GM21526 (cell line): ENCODE data around the gene DNASE2.

Experiments
- ATAC-seq: cut with Tn5 transposase; IDR thresholded peaks from one replicate; pipeline ENCODE4 v1.9.1; 2021; ENCODE audit warnings: moderate library complexity; ENCODE audit not compliant: unreplicated experiment, low FRiP score

Gene DNASE2

DNA sequence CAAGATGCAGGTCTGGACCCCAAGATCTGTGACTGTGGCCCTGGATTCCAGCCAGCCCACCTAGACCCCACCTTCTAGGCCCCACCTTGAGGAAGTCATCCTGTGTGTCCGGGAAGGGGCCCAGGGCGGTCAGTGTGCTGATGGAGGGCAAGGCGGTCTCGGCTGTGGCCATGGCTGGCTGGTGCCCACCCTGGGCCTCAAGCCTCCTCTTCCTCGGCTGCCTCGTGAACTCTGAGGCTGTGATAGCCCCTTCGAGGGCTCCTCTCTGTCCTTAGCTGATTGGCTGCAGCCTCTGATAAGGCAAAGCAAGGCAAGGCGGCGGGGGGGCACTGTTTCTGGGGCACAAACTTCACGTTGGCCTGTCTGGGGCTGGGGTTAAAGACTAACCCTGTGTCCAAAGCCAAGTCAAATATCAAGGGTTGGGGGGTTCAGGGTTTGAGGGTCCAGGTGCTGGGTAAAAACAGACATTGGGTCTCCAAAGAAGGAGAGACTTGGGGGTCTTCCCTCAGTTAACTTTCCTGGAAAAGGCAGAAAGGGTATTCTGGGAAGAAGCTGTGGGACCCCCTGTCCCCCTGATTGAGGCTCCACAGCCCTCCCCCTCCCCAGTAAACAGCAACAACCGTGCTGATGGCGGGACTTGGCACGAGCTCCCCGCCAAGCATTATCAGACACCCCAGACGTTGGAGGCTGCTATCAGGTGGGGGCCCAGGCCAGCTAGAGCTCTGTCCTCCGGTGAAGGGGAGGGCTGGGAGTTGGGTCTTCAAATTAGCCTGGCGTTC, 5.9 kb upstream of the DNASE2 start, which contains the start of gene KLF1:
KLF1 (minus strand) TSS at position 233 of the 779 bp plus-strand sequence; CDS start at position 172, 61 bp downstream.
- no peak for ATAC-seq

DNA sequence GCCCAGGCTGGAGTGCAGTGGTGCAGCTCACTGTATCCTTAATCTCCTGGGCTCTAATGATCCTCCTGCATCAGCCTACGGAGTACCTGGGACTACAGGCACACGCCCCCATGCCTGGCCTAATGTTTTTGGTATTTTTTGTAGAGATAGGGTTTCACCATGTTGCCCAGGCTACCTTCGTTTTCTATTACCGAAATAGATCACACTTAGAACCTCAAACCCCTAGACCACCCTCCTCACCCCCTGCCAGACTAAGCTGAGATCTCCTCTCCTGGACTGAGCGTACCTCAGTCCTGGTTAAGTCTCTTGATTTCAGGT, 5.4 kb upstream of the DNASE2 start:
- no peak for ATAC-seq

DNA sequence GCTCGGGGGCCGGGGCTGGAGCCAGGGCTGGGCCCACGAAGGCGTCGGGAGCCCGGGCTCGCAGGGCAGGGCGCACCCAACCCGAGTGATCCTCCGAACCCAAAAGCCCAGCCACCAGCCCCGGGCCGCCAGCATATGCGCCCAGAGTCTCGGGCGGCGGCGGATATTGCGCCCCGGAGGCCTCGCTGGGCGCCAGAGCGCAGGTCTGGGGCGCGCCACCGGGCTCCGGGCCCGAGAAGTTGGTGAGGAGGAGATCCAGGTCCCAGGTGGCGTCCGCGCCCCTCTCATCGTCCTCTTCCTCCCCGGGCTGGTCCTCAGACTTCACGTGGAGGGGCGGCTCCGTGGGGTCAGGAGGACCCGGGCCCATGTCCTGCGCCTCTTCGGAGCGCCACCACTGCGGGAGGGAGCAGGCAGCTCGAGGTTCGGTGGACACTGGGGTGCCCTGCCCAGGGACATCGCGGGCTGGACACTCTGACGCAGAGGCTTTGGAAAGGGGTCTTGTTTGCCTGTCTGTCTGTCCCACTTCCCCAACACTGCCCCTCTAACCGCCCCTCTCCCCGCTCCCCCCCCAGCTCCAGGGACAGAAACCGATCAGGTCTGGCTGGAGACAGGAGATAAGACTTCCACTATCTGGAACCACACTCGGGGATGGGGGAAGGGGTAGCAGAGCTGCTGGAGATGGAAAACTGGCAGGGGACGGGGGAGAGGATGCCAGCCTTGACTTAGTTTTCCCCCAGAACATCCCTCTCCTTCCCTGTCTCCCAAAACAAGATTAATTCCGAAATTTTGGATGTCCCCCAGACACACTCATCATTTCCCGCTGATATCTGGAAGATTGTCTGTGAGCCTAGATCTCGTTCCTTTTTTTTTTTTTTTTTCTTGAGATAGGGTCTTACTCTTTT, 4.8 kb upstream of the DNASE2 start:
- ATAC-seq = no peak

DNA sequence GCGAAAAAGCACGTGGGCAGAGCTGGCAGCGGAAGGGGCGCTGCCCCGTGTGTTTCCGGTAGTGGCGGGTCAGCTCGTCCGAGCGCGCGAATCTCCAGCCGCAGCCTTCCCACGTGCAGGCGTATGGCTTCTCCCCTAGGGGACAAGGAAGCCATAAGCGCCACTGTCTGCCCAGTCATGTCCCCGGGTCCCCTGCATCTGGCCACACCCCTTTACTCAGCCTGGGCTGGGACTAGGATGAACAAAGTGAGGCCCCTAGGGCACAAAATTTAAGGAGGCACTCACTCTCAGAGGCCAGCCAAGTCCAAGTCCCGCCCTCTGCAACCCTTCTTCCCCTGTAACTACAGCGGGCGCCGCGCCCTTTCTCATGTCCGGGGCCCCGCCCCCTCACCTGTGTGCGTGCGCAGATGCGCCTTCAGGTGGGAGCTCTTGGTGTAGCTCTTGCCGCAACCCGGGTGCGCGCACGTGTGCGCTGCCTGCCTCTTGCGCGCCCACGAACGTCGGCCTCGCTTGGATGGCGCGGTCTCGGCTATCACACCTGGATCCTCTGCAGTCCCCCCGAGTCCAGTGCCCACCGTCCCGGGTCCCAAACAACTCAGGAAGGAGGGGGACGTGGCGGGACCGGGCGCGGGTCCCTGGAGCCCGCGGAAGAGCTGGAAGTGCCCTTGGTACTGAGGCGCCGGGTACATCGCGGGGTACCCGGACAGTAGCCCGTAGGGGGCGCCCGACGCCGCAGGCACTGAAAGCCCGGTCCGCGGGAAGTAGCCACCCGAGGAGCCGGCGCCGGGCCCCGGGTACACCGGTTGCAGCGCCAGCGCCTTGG, 3.9 kb upstream of the DNASE2 start:
- no peak for ATAC-seq

- ATAC-seq = no peak
Measured at GRCh38 chr19:12884627-12884925, 3.3 kb upstream of the DNASE2 start.

- ATAC-seq = no peak
Measured at GRCh38 chr19:12884202-12884601, 3.0 kb upstream of the DNASE2 start.

DNA sequence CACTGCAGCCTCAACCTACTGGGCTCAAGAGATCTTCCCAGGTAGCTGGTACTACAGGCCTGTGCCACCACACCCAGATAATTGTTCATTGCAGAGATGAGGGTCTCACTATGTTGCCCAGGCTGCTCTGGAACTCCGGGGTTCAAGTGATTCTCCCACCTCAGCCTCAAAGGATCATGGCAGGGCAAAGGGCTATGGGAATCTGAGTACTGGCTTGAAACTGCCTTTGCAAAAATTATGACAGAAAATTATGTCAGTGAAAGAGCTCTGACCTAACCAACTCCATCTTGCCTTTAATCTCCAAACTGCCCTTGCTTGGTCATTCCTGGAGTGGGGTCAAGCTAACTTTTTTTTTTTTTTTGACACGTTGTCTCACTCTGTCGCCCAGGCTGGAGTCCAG, 1.3 kb upstream of the DNASE2 start:
- ATAC-seq = no peak

DNA sequence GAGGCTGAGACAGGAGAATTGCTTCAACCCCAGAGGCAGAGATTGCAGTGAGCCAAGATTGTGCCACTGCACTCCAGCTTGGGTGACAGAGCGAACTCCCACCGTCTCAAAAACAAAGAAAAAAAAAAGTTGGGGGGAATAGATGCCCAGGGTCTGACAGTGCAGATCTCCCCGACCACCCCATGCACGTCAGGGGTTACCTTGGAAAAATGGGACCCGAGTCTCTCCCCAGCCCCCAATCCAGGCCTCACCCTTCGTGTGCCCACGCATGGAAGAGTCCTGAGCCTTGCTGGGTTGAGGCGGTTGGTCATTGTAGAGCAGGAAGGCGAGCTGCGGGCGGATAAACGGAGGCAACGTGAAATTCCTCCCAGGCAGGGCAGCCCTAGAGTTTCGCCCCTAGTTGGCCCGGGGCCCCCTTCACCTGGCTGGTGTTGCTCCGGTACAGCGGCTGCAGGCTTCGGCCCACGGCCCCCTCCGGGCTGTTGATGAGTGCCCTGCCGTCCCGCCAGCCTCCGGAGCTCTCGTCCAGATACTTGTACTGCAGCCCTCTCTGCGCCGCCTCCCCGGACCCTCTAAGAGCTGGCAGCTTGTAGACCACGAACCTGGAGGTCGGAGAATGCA, 588 bp downstream of the DNASE2 start:
- peak; percentile 10 for ATAC-seq

DNA sequence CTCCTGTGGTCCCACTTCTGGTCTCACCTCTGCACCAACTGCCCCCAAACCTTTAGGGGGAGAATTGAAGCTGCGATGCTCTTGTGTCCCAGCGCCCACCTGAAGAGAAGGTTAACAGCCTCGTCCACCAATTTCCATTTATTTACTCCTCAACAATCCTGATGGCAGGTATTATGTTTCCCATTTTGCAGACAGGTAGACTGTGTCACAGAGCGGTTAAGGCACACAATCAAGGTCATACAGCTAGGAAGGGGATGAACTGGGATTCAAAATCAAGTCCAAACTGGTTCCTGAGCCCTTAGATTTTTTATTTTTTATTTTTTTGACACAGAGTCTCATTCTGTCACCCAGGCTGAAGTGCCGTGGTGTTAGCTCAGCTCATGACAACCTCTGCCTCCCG, 6.2 kb downstream of the DNASE2 start:
- ATAC-seq = no peak

GRCh38 chr19:12873891-12874745, 7.1 kb downstream of the DNASE2 start:
- ATAC-seq = no peak

DNA sequence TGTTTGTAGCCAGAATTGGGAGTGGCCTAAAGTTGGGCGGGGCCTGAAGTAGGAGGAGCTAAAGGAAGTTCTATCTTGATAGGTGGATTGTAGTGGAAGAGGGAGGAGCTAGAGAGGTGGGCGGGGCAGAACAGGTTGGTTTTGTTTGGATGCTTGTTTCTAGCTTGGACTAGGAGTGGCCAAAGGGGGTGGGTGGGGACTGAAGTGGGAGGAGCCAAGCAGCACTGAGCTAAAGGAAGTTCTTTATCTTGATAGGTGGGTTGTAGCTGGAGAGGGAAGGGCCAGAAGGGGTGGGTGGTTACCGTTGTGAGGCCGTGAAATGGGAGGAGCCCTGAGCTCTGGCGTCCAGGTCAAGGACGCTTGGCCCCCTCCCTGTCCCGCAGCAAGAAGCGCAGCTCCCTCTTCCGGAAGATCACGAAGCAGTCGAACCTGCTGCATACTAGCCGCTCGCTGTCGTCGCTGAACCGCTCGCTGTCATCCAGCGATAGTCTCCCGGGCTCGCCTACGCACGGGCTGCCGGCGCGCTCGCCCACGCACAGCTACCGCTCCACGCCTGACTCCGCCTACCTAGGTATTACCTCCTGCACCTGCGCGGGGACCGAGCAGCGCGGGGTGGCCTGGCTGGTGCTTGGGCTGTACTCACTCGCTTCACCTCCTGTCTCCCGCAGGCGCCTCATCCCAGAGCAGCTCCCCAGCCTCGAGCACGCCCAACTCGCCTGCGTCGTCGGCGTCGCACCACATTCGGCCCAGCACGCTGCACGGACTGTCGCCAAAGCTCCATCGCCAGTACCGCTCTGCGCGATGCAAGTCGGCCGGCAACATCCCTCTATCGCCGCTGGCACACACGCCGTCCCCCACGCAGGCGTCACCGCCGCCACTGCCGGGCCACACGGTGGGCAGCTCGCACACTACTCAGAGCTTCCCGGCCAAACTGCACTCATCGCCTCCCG, 8.0 kb downstream of the DNASE2 start:
- ATAC-seq = no peak

GRCh38 chr19:12872255-12872654, 9.0 kb downstream of the DNASE2 start:
- ATAC-seq = no peak

- no peak for ATAC-seq
Measured at GRCh38 chr19:12871681-12872080, 9.6 kb downstream of the DNASE2 start.

- no peak for ATAC-seq
Measured at GRCh38 chr19:12868540-12869112, 12.6 kb downstream of the DNASE2 start.

DNA sequence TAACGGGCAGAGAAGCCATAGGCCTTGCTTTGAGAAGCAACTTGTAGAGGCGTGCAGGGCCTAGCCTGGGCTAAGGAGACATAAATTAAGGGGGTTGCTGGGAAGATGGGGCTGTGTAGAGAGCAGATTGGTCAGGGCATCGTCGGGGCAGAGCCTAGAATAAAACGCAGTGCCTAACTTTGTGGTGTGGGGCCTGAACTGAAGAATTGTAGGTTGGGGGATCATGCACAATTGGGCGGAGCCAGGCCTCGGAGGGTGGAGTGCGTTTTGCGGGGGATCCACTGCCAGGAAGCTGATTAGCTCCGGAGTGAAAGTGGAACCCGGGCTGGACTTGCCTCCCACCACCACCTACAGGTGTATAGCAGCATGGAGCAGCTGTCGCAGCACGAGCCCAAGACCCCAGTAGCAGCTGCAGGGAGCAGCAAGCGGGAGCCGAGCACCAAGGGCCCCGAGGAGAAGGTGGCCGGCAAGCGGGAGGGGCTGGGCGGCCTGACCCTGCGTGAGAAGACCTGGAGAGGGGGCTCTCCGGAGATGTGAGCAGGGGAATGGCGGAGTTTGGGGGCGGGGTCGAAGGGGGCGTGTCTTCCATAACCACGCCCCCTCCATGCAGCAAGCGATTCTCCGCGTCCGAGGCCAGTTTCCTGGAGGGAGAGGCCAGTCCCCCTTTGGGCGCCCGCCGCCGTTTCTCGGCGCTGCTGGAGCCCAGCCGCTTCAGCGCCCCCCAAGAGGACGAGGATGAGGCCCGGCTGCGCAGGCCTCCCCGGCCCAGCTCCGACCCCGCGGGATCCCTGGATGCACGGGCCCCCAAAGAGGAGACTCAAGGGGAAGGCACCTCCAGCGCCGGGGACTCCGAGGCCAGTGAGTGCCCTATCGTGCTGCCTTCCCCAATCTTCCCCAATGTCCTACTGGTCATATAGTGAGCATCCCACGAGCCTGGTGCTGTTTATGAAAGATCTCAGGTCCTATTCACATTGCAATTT, 13.8 kb downstream of the DNASE2 start:
- no peak for ATAC-seq

GRCh38 chr19:12866416-12867119, 14.7 kb downstream of the DNASE2 start:
- no peak for ATAC-seq
